ENCODE data around the gene UPF2.
"Not testable (repeated sequence)": the region's sequence is repeated elsewhere in the genome, so short reads cannot be mapped to it uniquely, and the experiment has no call there.

UPF2 gene

GRCh38 chr10:11909618-11910017, 133.0 kb downstream of the UPF2 start:
- no peak for DNase-seq (ENCODE audit: low read depth in 1 of 2, low spot score in 1 of 2)

- no peak for DNase-seq (ENCODE audit: low read depth in 1 of 2, low spot score in 1 of 2)
Observed at GRCh38 chr10:11908991-11909390, 133.6 kb downstream of the UPF2 start.

GRCh38 chr10:11908536-11908935, 134.1 kb downstream of the UPF2 start:
- no peak for DNase-seq (ENCODE audit: low read depth in 1 of 2, low spot score in 1 of 2)

GRCh38 chr10:11907914-11908313, 134.7 kb downstream of the UPF2 start:
- no peak for DNase-seq (ENCODE audit: low read depth in 1 of 2, low spot score in 1 of 2)

- no peak for DNase-seq (ENCODE audit: low read depth in 1 of 2, low spot score in 1 of 2)
Observed at GRCh38 chr10:11906714-11907113, 135.9 kb downstream of the UPF2 start.

- DNase-seq (ENCODE audit: low read depth in 1 of 2, low spot score in 1 of 2): no peak
Observed at GRCh38 chr10:11902646-11903045, 140.0 kb downstream of the UPF2 start.

GRCh38 chr10:11901833-11902475, 140.7 kb downstream of the UPF2 start:
- DNase-seq (ENCODE audit: low read depth in 1 of 2, low spot score in 1 of 2): no peak

- no peak for DNase-seq (ENCODE audit: low read depth in 1 of 2, low spot score in 1 of 2)
Observed at GRCh38 chr10:11901454-11901832, 141.2 kb downstream of the UPF2 start.

GRCh38 chr10:11901036-11901301, 141.6 kb downstream of the UPF2 start:
- no peak for DNase-seq (ENCODE audit: low read depth in 1 of 2, low spot score in 1 of 2)

- no peak for DNase-seq (ENCODE audit: low read depth in 1 of 2, low spot score in 1 of 2)
Observed at GRCh38 chr10:11899067-11899876, 143.3 kb downstream of the UPF2 start.

- no peak for DNase-seq (ENCODE audit: low read depth in 1 of 2, low spot score in 1 of 2)
Observed at GRCh38 chr10:11898372-11899066, 144.1 kb downstream of the UPF2 start.

- no peak for DNase-seq (ENCODE audit: low read depth in 1 of 2, low spot score in 1 of 2)
Observed at GRCh38 chr10:11898033-11898371, 144.6 kb downstream of the UPF2 start.

GRCh38 chr10:11896549-11897200, 145.9 kb downstream of the UPF2 start:
- DNase-seq (ENCODE audit: low read depth in 1 of 2, low spot score in 1 of 2): no peak

GRCh38 chr10:11895598-11895997, 147.0 kb downstream of the UPF2 start:
- DNase-seq (ENCODE audit: low read depth in 1 of 2, low spot score in 1 of 2): no peak

- DNase-seq (ENCODE audit: low read depth in 1 of 2, low spot score in 1 of 2): no peak
Observed at GRCh38 chr10:11895108-11895466, 147.5 kb downstream of the UPF2 start.

- DNase-seq (ENCODE audit: low read depth in 1 of 2, low spot score in 1 of 2): no peak
Observed at GRCh38 chr10:11894381-11895107, 148.1 kb downstream of the UPF2 start.

- DNase-seq (ENCODE audit: low read depth in 1 of 2, low spot score in 1 of 2): no peak
Observed at GRCh38 chr10:11893749-11894278, 148.8 kb downstream of the UPF2 start.

- DNase-seq (ENCODE audit: low read depth in 1 of 2, low spot score in 1 of 2): no peak
Observed at GRCh38 chr10:11891776-11892486, 150.7 kb downstream of the UPF2 start.

GRCh38 chr10:11889263-11889662, 153.3 kb downstream of the UPF2 start:
- not testable (repeated sequence) for DNase-seq (ENCODE audit: low read depth in 1 of 2, low spot score in 1 of 2)

- DNase-seq (ENCODE audit: low read depth in 1 of 2, low spot score in 1 of 2): no peak
Observed at GRCh38 chr10:11887381-11888227, 155.0 kb downstream of the UPF2 start.

Data from activated T-helper 1 cell treated with anti-CD3 and anti-CD28 coated beads, Interleukin-2, amount 50 U/mL, for 16 hours (primary cell).